IPS-20b (cell line): ENCODE measurements around the gene SLBP.

Experiments
- H3K27ac ChIP-seq: one replicate; pipeline ENCODE4 v1.5.1; 2013; ENCODE audit warnings: low read length
- H3K27me3 ChIP-seq: 2 replicates; pipeline ENCODE4 v1.6.1; 2013; ENCODE audit warnings: mild to moderate bottlenecking, low read length, inconsistent platforms; ENCODE audit not compliant: insufficient read depth
- H3K36me3 ChIP-seq: 2 replicates; pipeline ENCODE4 v1.6.1; 2013; ENCODE audit warnings: low read depth, mild to moderate bottlenecking, inconsistent platforms, low read length, moderate library complexity; ENCODE audit not compliant: insufficient read depth
- H3K4me1 ChIP-seq: 2 replicates; pipeline ENCODE4 v1.6.1; 2013; ENCODE audit warnings: mild to moderate bottlenecking, control low read depth, inconsistent platforms, low read length, moderate library complexity; ENCODE audit not compliant: insufficient read depth
- H3K4me3 ChIP-seq: 2 replicates; pipeline ENCODE4 v1.5.1; 2013; ENCODE audit warnings: mild to moderate bottlenecking, low read length, inconsistent platforms
- H3K9ac ChIP-seq: 2 replicates; pipeline ENCODE4 v1.6.1; 2013; ENCODE audit warnings: low read depth, mild to moderate bottlenecking, inconsistent platforms, low read length, moderate library complexity
- H3K9me3 ChIP-seq: 2 replicates; pipeline ENCODE4 v1.6.1; 2013; ENCODE audit warnings: mild to moderate bottlenecking, low read depth, low read length, inconsistent platforms; ENCODE audit not compliant: insufficient read depth

SLBP gene

DNA sequence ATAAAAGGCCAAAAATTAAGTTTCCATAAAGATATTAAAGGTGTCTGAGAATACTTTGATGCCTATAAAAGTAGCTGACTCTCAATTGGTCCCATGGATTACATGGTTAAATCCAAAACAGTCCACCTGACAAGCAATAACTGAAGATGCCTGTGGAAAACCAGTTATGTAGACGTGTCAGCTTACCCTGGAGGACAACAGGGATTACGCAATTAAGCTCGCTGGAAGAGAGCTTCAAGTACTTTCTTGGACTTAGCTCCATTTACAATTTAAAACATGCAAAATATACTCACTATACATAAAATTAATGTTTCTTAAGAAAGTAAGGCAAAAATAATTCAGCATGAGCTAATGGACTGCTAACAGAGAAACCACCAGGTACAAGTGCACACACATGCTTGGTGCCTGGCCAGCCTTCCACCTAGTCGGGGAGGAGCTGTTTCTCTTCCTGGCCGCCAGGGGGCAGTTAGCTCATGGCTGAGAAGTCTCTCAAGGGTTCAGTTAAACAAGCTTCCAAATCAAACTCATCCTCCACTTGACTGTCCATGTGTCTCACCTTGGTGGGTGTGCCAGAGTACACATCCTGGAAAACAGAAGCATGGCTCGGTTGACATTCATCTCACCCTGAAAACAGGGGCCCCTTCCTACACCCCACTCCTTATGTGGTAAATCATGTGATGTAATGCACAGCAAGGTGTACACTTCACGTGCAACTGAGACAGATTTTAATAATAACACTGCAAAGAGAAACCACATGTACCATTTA lies 18.8 kb downstream of the SLBP start:
- no peak overlapping the region for H3K27ac ChIP-seq
- peaks cover 71% of the 10 kb centered on the region for H3K36me3 ChIP-seq
- H3K4me3 ChIP-seq: no peak overlapping the region

DNA sequence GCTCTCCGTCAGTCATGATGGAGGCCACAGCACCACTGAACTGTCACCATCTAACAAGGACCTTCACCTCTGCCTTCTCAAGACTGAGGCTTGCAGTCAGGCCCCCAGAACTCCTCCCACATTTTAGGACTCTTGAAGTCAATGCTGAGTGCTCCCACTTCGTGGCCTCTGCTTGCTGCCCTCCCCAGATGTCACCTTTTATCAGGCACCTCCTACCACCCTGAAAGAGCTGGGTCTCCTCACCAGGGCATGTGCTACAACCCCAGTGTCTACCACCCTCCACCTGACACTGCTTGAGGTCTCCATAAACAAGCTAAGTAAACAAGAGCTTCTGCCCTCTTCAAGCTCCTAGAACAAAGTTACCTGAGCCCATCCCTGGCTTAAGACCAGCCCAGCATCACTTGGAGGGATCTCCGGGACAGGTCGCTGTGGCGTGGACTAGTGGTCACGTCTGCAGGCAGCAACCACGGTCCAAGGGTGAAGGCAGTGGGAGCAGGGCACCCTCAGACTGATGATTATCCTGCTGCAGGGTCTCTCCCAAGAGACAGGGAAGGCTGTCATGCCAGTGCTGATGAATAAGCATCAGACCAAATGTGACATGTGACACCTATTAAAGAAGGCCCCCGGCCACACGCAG lies 20.3 kb downstream of the SLBP start:
- Histone ChIP-seq H3K9ac (no peak overlapping the region), H3K36me3 (peaks cover 62% of the 10 kb centered on the region), H3K4me3 (no peak overlapping the region)

More for the DNA sequence above, 18.8 kb downstream of the SLBP start:
- Histone ChIP-seq H3K9me3 (no peaks in the 10 kb centered on the region), H3K27me3 (no peaks in the 10 kb centered on the region), H3K9ac (no peak overlapping the region), H3K4me1 (no peaks in the 10 kb centered on the region)

GRCh38 chr4:1690698-1691097 lies 21.4 kb downstream of the SLBP start:
- Histone ChIP-seq H3K36me3 (peaks cover 50% of the 10 kb centered on the region), H3K27me3 (no peaks in the 10 kb centered on the region), H3K27ac (no peak overlapping the region), H3K4me3 (no peak overlapping the region), H3K4me1 (no peaks in the 10 kb centered on the region), H3K9ac (no peak overlapping the region), H3K9me3 (no peaks in the 10 kb centered on the region)

More for the DNA sequence above, 20.3 kb downstream of the SLBP start:
- Histone ChIP-seq H3K9me3 (no peaks in the 10 kb centered on the region), H3K27ac (no peak overlapping the region), H3K4me1 (no peaks in the 10 kb centered on the region), H3K27me3 (no peaks in the 10 kb centered on the region)

GRCh38 chr4:1686440-1687036 lies 25.6 kb downstream of the SLBP start:
- H3K4me1 ChIP-seq: no peaks in the 10 kb centered on the region; the same call in 1 of the 2 replicates
- peaks cover 12% of the 10 kb centered on the region for H3K36me3 ChIP-seq
- H3K9me3 ChIP-seq: no peaks in the 10 kb centered on the region
- no peak overlapping the region for H3K9ac ChIP-seq
- H3K27ac ChIP-seq: no peak overlapping the region
- no peak overlapping the region for H3K4me3 ChIP-seq
- H3K27me3 ChIP-seq: peaks cover 22% of the 10 kb centered on the region

DNA sequence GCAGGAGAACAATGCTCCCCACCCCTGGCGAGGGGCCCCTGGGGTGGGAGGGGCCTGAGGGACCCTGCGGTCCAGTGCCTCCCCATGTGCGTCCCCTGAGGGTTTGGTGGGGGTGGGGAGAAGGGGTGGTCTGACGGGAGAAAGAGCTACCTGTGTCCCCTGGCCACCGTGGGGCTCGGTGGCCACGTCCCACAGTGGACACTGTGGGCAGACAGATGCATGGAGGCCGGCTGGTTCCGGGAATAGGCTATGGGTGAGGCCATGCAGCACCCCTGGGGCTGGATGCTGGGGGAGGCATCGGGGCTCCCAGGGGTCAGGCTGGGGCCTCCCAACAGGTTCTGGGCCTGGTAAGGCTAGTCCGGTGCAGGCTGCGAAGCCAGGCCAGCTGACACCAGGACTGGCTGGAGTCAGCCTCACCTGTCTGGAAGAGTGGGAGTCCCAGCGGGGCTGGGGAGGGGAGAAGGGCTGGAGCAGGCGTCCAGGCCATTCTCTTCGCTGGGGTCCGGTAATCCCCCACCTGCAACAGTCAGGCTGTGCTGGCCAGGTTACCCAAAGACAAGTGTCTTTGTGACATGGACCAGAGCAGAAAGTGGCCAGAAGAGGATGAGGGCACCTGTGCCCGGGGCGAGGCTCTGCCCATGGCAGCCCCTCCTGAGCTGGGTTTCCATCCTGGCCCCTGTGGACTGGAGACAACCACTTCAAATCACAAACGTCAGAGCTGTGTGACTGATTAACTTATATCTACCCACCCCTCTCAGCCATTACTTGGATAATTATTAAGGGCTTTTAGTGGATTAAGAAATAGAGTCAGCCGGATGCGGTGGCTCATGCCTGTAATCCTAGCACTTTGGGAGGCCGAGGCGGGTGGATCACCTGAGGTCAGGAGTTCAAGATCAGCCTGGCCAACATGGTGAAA lies 26.6 kb downstream of the SLBP start:
- peaks cover 22% of the 10 kb centered on the region for H3K27me3 ChIP-seq
- no peak overlapping the region for H3K27ac ChIP-seq
- no peaks in the 10 kb centered on the region for H3K9me3 ChIP-seq
- no peaks in the 10 kb centered on the region; the same call in 1 of the 2 replicates for H3K4me1 ChIP-seq
- peaks cover 1% of the 10 kb centered on the region; the same call in 1 of the 2 replicates for H3K36me3 ChIP-seq
- H3K4me3 ChIP-seq: no peak overlapping the region
- H3K9ac ChIP-seq: no peak overlapping the region

GRCh38 chr4:1684506-1685234 lies 27.4 kb downstream of the SLBP start:
- no peak overlapping the region for H3K9ac ChIP-seq
- peaks cover 22% of the 10 kb centered on the region for H3K27me3 ChIP-seq
- H3K4me3 ChIP-seq: peak overlapping the region; percentile 35; the same call in 1 of the 2 replicates
- no peaks in the 10 kb centered on the region for H3K36me3 ChIP-seq
- H3K27ac ChIP-seq: no peak overlapping the region
- H3K9me3 ChIP-seq: no peaks in the 10 kb centered on the region
- H3K4me1 ChIP-seq: no peaks in the 10 kb centered on the region; the same call in 1 of the 2 replicates

DNA sequence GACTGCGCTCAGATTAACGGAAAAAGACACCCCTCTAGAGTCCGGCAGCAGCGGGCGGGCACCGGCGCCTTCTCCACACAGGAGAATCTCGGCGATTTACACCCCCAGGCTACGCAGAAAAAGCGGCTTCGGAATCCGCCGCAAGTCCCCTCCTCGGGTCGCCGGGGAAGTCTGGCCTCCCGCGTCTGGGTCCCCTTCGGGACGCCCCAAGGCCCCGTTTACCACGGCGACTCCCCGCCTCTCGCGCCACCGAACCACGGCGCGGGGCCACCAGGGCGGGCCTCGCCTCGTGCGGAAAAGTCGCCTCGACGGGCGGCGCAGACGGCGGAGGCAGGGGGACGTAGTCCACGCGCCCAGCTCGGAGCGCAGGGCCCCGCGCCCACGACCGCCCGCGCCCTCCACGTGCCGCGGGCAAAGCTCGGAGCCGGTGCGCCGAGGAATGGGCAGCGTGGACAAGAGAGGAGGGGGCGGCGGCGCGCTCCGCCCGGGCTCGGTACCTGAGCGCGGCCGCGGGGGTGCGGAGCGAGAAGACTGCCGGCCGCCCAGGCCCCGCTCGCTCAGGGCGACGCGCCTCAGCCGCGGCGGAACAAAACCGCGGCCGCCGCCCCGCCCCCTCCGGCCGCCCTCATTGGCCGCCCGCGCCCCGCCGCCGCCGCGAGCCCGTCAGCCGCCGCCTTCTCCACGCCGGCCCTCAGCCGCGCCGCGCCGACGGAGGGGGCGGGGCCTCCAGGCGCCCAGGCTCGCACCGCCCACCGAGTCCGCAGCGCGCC lies 28.2 kb downstream of the SLBP start, which contains the start of gene FAM53A:
FAM53A (minus strand) TSS at position 578 of the 770 bp plus-strand sequence. CDS start 15,572 bp downstream, outside the sequence.
- Histone ChIP-seq H3K27me3 (peaks cover 22% of the 10 kb centered on the region), H3K4me1 (no peaks in the 10 kb centered on the region; the same call in 1 of the 2 replicates), H3K9me3 (no peaks in the 10 kb centered on the region), H3K9ac (no peak within 1 kb of the TSS), H3K27ac (no peak within 1 kb of the TSS), H3K36me3 (no peaks in the 10 kb centered on the region), H3K4me3 (peak within 1 kb of the TSS; percentile 61)

- H3K9ac ChIP-seq: no peak overlapping the region
- no peak overlapping the region for H3K27ac ChIP-seq
- peaks cover 22% of the 10 kb centered on the region for H3K27me3 ChIP-seq
- H3K4me3 ChIP-seq: peak overlapping the region; percentile 61
- no peaks in the 10 kb centered on the region for H3K9me3 ChIP-seq
- H3K36me3 ChIP-seq: no peaks in the 10 kb centered on the region
- no peaks in the 10 kb centered on the region; the same call in 1 of the 2 replicates for H3K4me1 ChIP-seq
Observed at GRCh38 chr4:1683261-1683735, 28.8 kb downstream of the SLBP start.

GRCh38 chr4:1682860-1683259 lies 29.3 kb downstream of the SLBP start:
- peaks cover 22% of the 10 kb centered on the region for H3K27me3 ChIP-seq
- no peaks in the 10 kb centered on the region for H3K9me3 ChIP-seq
- no peak overlapping the region for H3K9ac ChIP-seq
- no peaks in the 10 kb centered on the region; the same call in 1 of the 2 replicates for H3K4me1 ChIP-seq
- H3K36me3 ChIP-seq: no peaks in the 10 kb centered on the region
- H3K4me3 ChIP-seq: peak overlapping the region; percentile 61
- H3K27ac ChIP-seq: no peak overlapping the region

DNA sequence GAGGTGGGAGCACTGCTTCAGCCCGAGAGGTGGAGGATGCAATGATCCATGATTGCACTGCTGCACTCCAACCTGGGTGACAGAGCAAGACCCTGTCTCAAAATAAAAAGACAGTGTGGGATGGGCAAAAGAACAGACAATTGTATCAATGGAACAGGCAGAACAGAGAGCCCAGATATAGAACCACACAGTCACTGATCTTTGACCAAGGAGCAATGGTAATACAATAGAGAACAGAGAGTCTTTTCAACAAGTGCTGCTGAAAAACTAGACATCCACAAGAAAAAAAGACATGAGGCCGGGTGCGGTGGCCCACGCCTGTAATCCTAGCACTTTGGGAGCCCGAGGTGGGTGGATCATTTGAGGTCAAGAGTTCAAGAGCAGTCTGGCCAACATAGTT lies 33.9 kb downstream of the SLBP start:
- H3K4me3 ChIP-seq: no peak overlapping the region

More for the DNA sequence above, 33.9 kb downstream of the SLBP start:
- Histone ChIP-seq H3K4me1 (no peaks in the 10 kb centered on the region; the same call in 1 of the 2 replicates), H3K27me3 (peaks cover 15% of the 10 kb centered on the region), H3K36me3 (no peaks in the 10 kb centered on the region), H3K27ac (no peak overlapping the region), H3K9me3 (no peaks in the 10 kb centered on the region), H3K9ac (no peak overlapping the region)
